ENCODE data around the gene ABAT.

ABAT gene

GRCh38 chr16:8831871-8832716 lies 157.7 kb downstream of the ABAT start:
- Histone ChIP-seq H3K27me3 (ENCODE audit: control insufficient read depth, insufficient read depth, low read length) (no peaks in the 10 kb centered on the region), H3K4me3 (ENCODE audit: low read length) (no peak overlapping the region), H3K9ac (ENCODE audit: low read length) (no peak overlapping the region), H3K4me1 (ENCODE audit: control insufficient read depth, insufficient read depth, low read length) (no peaks in the 10 kb centered on the region), H3K27ac (ENCODE audit: low read depth, low read length) (no peak overlapping the region), H3K36me3 (ENCODE audit: control insufficient read depth, insufficient read depth, low read length) (peaks cover 11% of the 10 kb centered on the region)

- Histone ChIP-seq H3K27ac (ENCODE audit: low read depth, low read length) (no peak overlapping the region), H3K36me3 (ENCODE audit: control insufficient read depth, insufficient read depth, low read length) (peaks cover 11% of the 10 kb centered on the region), H3K4me1 (ENCODE audit: control insufficient read depth, insufficient read depth, low read length) (no peaks in the 10 kb centered on the region), H3K9ac (ENCODE audit: low read length) (no peak overlapping the region), H3K4me3 (ENCODE audit: low read length) (no peak overlapping the region), H3K27me3 (ENCODE audit: control insufficient read depth, insufficient read depth, low read length) (no peaks in the 10 kb centered on the region)
These were observed 158.3 kb downstream of the ABAT start for GRCh38 chr16:8832717-8833105.

Measured in rectal smooth muscle tissue (tissue), 1 donor.